Naive thymus-derived CD4-positive, alpha-beta T cell (primary cell): ENCODE results near the gene KIF5A. TPM values are rescaled to one million over a fixed set of nuclear protein-coding genes. Genes with fewer than 3 reads are reported as not detected.

Experiments
- ATAC-seq: fragments of 150-1000 bp; cut with Tn5 transposase; 2 replicates; pipeline ENCODE4 v1.10.0; 2021; ENCODE audit warnings: mild to moderate bottlenecking, moderate library complexity
- CTCF ChIA-PET: fragments of 350-600 bp; sonication (Branson Sonifier 250); formaldehyde crosslinking; loops from one replicate; lab custom pipeline; 2021; ENCODE audit warnings: antibody characterized with exemption; lab: Charles Lee
- POLR2A ChIA-PET: fragments of 350-600 bp; sonication (Branson Sonifier 250); formaldehyde crosslinking; loops from one replicate; lab custom pipeline; 2021; ENCODE audit warnings: antibody characterized with exemption, inconsistent platforms; lab: Charles Lee
- DNase-seq, 9 donors: peaks; one replicate each; pipeline versions ENCODE4 v3.0.0 to v3.0.0-alpha.2; 2020 to 2022; ENCODE audit warnings: mixed read lengths in 1 of 9
- H3K27ac ChIP-seq: one replicate; pipeline ENCODE4 v1.7.0; 2013; ENCODE audit warnings: mild to moderate bottlenecking, low read depth, low read length, moderate library complexity
- H3K27me3 ChIP-seq, 2 donors: one replicate each; pipeline ENCODE4 v1.7.0; 2013; ENCODE audit warnings: low read length in 2 of 2, mild to moderate bottlenecking in 2 of 2, moderate library complexity in 2 of 2; ENCODE audit not compliant: control insufficient read depth in 2 of 2, insufficient read depth in 2 of 2
- H3K36me3 ChIP-seq, 3 experiments: 1 replicate in 2 of 3; 2 replicates in 1 of 3; pipeline ENCODE4 v1.7.0; 2013; ENCODE audit warnings: low read length in 3 of 3, mild to moderate bottlenecking in 3 of 3, moderate library complexity in 1 of 3; ENCODE audit not compliant: insufficient read depth in 3 of 3, control insufficient read depth in 2 of 3
- H3K4me1 ChIP-seq, 2 donors: one replicate each; pipeline ENCODE4 v1.7.0; 2013; ENCODE audit warnings: low read length in 2 of 2, mild to moderate bottlenecking in 2 of 2, moderate library complexity in 1 of 2; ENCODE audit not compliant: control insufficient read depth in 2 of 2, insufficient read depth in 2 of 2
- H3K4me3 ChIP-seq: 2 replicates; pipeline ENCODE4 v1.7.0; 2013; ENCODE audit warnings: mild to moderate bottlenecking, low read length
- H3K9me3 ChIP-seq, 3 experiments: 1 replicate in 2 of 3; 2 replicates in 1 of 3; pipeline ENCODE4 v1.7.0; 2013; ENCODE audit warnings: low read length in 3 of 3; ENCODE audit not compliant: control insufficient read depth in 2 of 3
- H3K27ac Mint-ChIP-seq, 9 donors: one replicate each; pipeline ENCODE4 v1.8.0; 2020 to 2022; ENCODE audit warnings: mixed read lengths in 9 of 9, mild to moderate bottlenecking in 8 of 9, moderate library complexity in 5 of 9, inconsistent platforms in 2 of 9
- H3K27me3 Mint-ChIP-seq, 5 donors: one replicate each; pipeline ENCODE4 v1.8.0; 2021 to 2022; ENCODE audit warnings: mixed read lengths in 5 of 5, mild to moderate bottlenecking in 1 of 5
- H3K36me3 Mint-ChIP-seq, 5 donors: one replicate each; pipeline ENCODE4 v1.8.0; 2020 to 2022; ENCODE audit warnings: mixed read lengths in 5 of 5, mild to moderate bottlenecking in 3 of 5, inconsistent platforms in 1 of 5
- H3K4me1 Mint-ChIP-seq, 7 donors: one replicate each; pipeline ENCODE4 v1.8.0; 2020 to 2022; ENCODE audit warnings: mixed read lengths in 7 of 7, mild to moderate bottlenecking in 3 of 7, inconsistent platforms in 1 of 7
- H3K4me3 Mint-ChIP-seq, 10 donors: one replicate each; pipeline ENCODE4 v1.8.0; 2020 to 2022; ENCODE audit warnings: mild to moderate bottlenecking in 10 of 10, mixed read lengths in 10 of 10, moderate library complexity in 6 of 10, inconsistent platforms in 2 of 10
- H3K9me3 Mint-ChIP-seq, 11 donors: one replicate each; pipeline ENCODE4 v1.8.0; 2020 to 2022; ENCODE audit warnings: mixed read lengths in 11 of 11, mild to moderate bottlenecking in 4 of 11, inconsistent platforms in 1 of 11, moderate library complexity in 1 of 11
- intact Hi-C, 2 donors: fragments of 100-400 bp; cut with micrococcal nuclease; formaldehyde crosslinking; loops; one replicate each; pipeline ENCODE4 v1.15.1; 2023
- polyA plus RNA-seq, 2 donors: library from polyadenylated mRNA; unstranded; fragments of 300-500 nt; fragmentation: Illumina TruSeq; gene quantifications; one replicate each; pipeline ENCODE4 v1.2.3, GENCODE V29; 2021
- total RNA-seq, 6 experiments: library from RNA in 5 of 6; stranded (reverse) in 5 of 6; gene quantifications; 1 replicate in 5 of 6; 2 replicates in 1 of 6; pipeline ENCODE4 v1.2.3 and lab custom pipeline; 2021 to 2026

Gene KIF5A
- total and polyA plus RNA-seq, 7 experiments from 2014 or later, result 0.06 to 1.7 (median 1.0) TPM

- H3K4me3 Mint-ChIP-seq, result peak within 1 kb of the TSS; percentile 92 to 99 (median 98)
- intact Hi-C loops, result loop anchor here (1.0 to 10.0 kb wide), 9 partner anchors 61 to 1705 kb away; partner anchors contain the start of genes DGKA (in 1 of the 2), NAB2 (in 1 of the 2), NACA (in 1 of the 2) and RPL41 (in 1 of the 2)
- peaks cover 0 to 14% (median 0%) of the 10 kb centered on the region in 11 donors for H3K9me3 Mint-ChIP-seq
- peak; percentile 59 for ATAC-seq
- peaks cover 0 to 19% (median 5%) of the 10 kb centered on the region in 5 donors for H3K36me3 Mint-ChIP-seq
- peaks cover 0 to 38% (median 7%) of the 10 kb centered on the region in 3 experiments for H3K36me3 ChIP-seq
- H3K4me3 ChIP-seq, result peak within 1 kb of the TSS; percentile 68
- no peaks in the 10 kb centered on the region for H3K27me3 ChIP-seq
- peaks cover 0 to 7% (median 0%) of the 10 kb centered on the region in 5 donors for H3K27me3 Mint-ChIP-seq
- peak; percentile 86 to 96 (median 92) for DNase-seq
- ChIA-PET POLR2A (interaction anchor here (1.2 to 1.8 kb wide), 2 partner anchors 45 to 62 kb away, joined by 3 to 15 read pairs; no protein-coding TSS in a partner anchor), CTCF (interaction anchor here (1.2 kb wide), 1 partner anchor 40 kb away, joined by 4 read pairs; no protein-coding TSS in a partner anchor)
- no peaks in the 10 kb centered on the region for H3K9me3 ChIP-seq
- H3K27ac ChIP-seq, result peak within 1 kb of the TSS; percentile 91
- peak within 1 kb of the TSS; percentile 97 to 100 (median 99) for H3K27ac Mint-ChIP-seq
- H3K4me1 ChIP-seq, result peaks cover 32 to 41% of the 10 kb centered on the region in 2 donors
- H3K4me1 Mint-ChIP-seq, result peaks cover 44 to 62% (median 55%) of the 10 kb centered on the region in 7 donors
These were observed 27.6 kb upstream of the KIF5A start, which contains the start of gene MBD6 for GRCh38 chr12:57522011-57522886. Gene MBD6 (plus strand): TSS chr12:57522824. CDS start chr12:57524304, 1,480 bp downstream.

- ATAC-seq (no peak), DNase-seq (peak in 1 of 9 donors; percentile 66)
- Mint-ChIP-seq H3K9me3 (peaks cover 0 to 14% (median 0%) of the 10 kb centered on the region in 11 donors), H3K27me3 (peaks cover 0 to 7% (median 0%) of the 10 kb centered on the region in 5 donors), H3K36me3 (peaks cover 0 to 14% (median 0%) of the 10 kb centered on the region in 5 donors), H3K27ac (peak overlapping the region; percentile 82 to 96 (median 93)), H3K4me1 (peaks cover 39 to 54% (median 50%) of the 10 kb centered on the region in 7 donors), H3K4me3 (peak overlapping the region; percentile 90 to 99 (median 94))
- Histone ChIP-seq H3K27me3 (no peaks in the 10 kb centered on the region), H3K27ac (peak overlapping the region; percentile 91), H3K4me1 (peaks cover 32 to 39% of the 10 kb centered on the region in 2 donors), H3K4me3 (peak overlapping the region; percentile 58), H3K9me3 (no peaks in the 10 kb centered on the region), H3K36me3 (peaks cover 0 to 43% (median 14%) of the 10 kb centered on the region in 3 experiments)
- intact Hi-C loops, result loop anchor here (1.0 to 10.0 kb wide), 9 partner anchors 60 to 1706 kb away; partner anchors contain the start of genes DGKA (in 1 of the 2), NAB2 (in 1 of the 2), NACA (in 1 of the 2) and RPL41 (in 1 of the 2)
- ChIA-PET CTCF (interaction anchor here (1.1 to 2.0 kb wide), 4 partner anchors 21 to 64 kb away, joined by 4 to 7 read pairs (median 5); partner anchors contain the start of gene GLI1), POLR2A (interaction anchor here (0.7 to 2.6 kb wide), 11 partner anchors 7 to 63 kb away, joined by 3 to 15 read pairs (median 4); partner anchors contain the start of genes ARHGAP9 and DCTN2)
These were observed 26.7 kb upstream of the KIF5A start for GRCh38 chr12:57522887-57523705.

DNA sequence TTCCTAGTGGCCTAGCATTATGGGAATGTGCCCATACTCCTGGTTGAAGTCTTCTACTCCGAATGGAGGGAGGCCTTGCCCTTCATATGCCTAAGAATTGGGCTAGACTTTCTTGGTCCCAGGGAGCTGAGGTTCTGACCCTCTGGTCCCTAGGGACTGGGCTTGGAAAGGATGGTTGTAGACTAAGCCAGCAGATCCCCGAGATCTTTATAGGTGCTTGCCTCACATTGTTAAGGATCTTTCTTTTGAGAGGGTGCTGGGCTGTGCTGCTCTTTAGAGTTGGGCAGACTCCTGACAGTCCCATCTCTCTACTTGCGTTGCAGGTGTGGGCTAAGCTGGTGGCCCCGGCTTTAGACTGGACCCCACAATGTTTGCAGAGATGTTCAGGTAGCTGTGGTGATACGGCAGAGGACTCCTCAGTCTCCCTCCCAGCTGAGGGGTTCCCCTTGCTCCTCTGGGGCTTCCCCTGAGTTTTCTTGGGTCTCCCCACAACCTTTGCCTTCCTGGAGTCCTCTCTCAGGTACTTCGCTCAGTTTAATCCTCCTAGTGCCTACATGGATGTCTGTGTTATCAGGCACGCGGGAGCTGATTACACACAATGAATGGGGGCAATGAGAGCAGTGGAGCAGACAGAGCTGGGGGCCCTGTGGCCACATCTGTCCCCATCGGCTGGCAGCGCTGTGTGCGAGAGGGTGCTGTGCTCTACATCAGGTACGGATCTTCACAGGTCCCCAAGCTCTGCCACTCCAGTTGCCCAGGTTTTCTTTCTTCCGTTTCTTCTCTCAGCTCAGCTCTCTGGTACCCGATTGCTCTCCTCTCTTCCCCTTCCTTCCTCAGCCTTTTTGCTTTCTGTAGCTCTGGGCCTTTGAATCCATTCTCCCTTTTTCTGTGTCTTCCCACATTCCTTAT, 25.9 kb upstream of the KIF5A start:
- ChIA-PET CTCF (interaction anchor here (0.9 to 2.0 kb wide), 6 partner anchors 15 to 101 kb away, joined by 3 to 7 read pairs (median 4); partner anchors contain the start of gene GLI1), POLR2A (interaction anchor here (0.7 to 2.6 kb wide), 14 partner anchors 8 to 64 kb away, joined by 3 to 15 read pairs (median 4); partner anchors contain the start of genes ARHGAP9 and DCTN2)
- H3K27me3 ChIP-seq, result no peaks in the 10 kb centered on the region
- peak overlapping the region; percentile 82 to 96 (median 93) for H3K27ac Mint-ChIP-seq
- no peaks in the 10 kb centered on the region for H3K9me3 ChIP-seq
- peak overlapping the region; percentile 90 to 99 (median 92) for H3K4me3 Mint-ChIP-seq
- ATAC-seq, result no peak
- H3K9me3 Mint-ChIP-seq, result peaks cover 0 to 14% (median 0%) of the 10 kb centered on the region in 11 donors
- H3K4me1 ChIP-seq, result peaks cover 30 to 32% of the 10 kb centered on the region in 2 donors
- H3K36me3 Mint-ChIP-seq, result peaks cover 0 to 8% (median 0%) of the 10 kb centered on the region in 5 donors
- peaks cover 0 to 7% (median 0%) of the 10 kb centered on the region in 5 donors for H3K27me3 Mint-ChIP-seq
- peak in 2 of 9 donors; percentile 12 to 48 for DNase-seq
- intact Hi-C loops, result loop anchor here (2.0 to 10.0 kb wide), 7 partner anchors 59 to 1707 kb away; partner anchors contain the start of genes DGKA (in 1 of the 2), NAB2 (in 1 of the 2), NACA (in 1 of the 2) and RPL41 (in 1 of the 2)
- peak overlapping the region; percentile 58 for H3K4me3 ChIP-seq
- H3K27ac ChIP-seq, result peak overlapping the region; percentile 91
- H3K4me1 Mint-ChIP-seq, result peaks cover 30 to 47% (median 41%) of the 10 kb centered on the region in 7 donors
- peaks cover 0 to 50% (median 14%) of the 10 kb centered on the region in 3 experiments for H3K36me3 ChIP-seq

GRCh38 chr12:57524814-57525614, 24.8 kb upstream of the KIF5A start:
- Histone ChIP-seq H3K4me1 (peaks cover 23 to 26% of the 10 kb centered on the region in 2 donors), H3K4me3 (no peak overlapping the region), H3K27ac (peak overlapping the region; percentile 91), H3K27me3 (no peaks in the 10 kb centered on the region), H3K36me3 (peaks cover 0 to 58% (median 18%) of the 10 kb centered on the region in 3 experiments), H3K9me3 (no peaks in the 10 kb centered on the region)
- H3K36me3 Mint-ChIP-seq, result peaks cover 0 to 10% (median 4%) of the 10 kb centered on the region in 5 donors
- no peak for ATAC-seq
- ChIA-PET CTCF (interaction anchor here (0.9 to 2.0 kb wide), 4 partner anchors 14 to 66 kb away, joined by 3 to 6 read pairs (median 4); partner anchors contain the start of gene GLI1), POLR2A (interaction anchor here (1.0 to 2.6 kb wide), 6 partner anchors 7 to 21 kb away, joined by 3 to 10 read pairs (median 5); no protein-coding TSS in a partner anchor)
- peaks cover 25 to 42% (median 35%) of the 10 kb centered on the region in 7 donors for H3K4me1 Mint-ChIP-seq
- no peak for DNase-seq
- peaks cover 0 to 9% (median 0%) of the 10 kb centered on the region in 11 donors for H3K9me3 Mint-ChIP-seq
- H3K27ac Mint-ChIP-seq, result peak overlapping the region in 6 of 9 donors; percentile 76 to 96 (median 90)
- intact Hi-C loops, result loop anchor here (5.0 to 10.0 kb wide), 4 partner anchors 413 to 1593 kb away; partner anchors contain the start of genes DGKA (in 1 of the 2), NAB2 (in 1 of the 2), NACA (in 1 of the 2) and STAT6 (in 1 of the 2)
- peaks cover 0 to 7% (median 0%) of the 10 kb centered on the region in 5 donors for H3K27me3 Mint-ChIP-seq
- H3K4me3 Mint-ChIP-seq, result peak overlapping the region in 7 of 10 donors; percentile 7 to 99 (median 92)
